ENCODE results near the gene RFC2.
A peak's percentile ranks its signal among the peaks of the same experiment; 100 is the strongest.

Gene RFC2

DNA sequence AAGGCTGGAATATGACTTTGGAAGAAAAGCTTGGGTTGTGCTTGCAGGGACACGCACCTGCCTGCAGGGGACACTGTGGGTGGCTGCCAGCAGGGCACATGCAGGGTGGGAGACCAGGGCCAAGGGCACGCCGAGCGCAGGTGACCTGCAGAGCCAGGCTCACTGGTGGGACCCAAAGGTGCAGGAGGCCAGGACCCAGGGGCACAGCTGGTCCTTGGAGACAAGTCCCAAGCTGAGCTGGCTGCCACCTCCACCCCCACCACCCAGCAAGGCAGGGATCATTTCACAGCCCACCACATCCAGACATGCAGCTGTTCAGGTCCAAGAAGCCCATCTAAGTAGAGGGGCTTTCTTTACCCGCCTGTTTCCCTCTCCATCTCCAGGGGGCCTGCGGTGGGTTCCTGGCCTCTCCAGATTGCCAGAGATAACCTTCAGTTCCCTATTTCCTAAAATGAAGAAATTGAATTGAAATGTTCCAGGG, 21.2 kb upstream of the RFC2 start:
- ChIA-PET POLR2A (interaction anchor here (0.8 kb wide), 1 partner anchor 21 kb away, joined by 3 read pairs; no protein-coding TSS in a partner anchor), CTCF (interaction anchor here (0.6 to 3.3 kb wide), 16 partner anchors 11 to 150 kb away, joined by 3 to 40 read pairs (median 4); partner anchors contain the start of gene CLIP2)
- no peaks in the 10 kb centered on the region for H3K9me3 ChIP-seq (ENCODE audit: control insufficient read depth, insufficient read depth, low read depth, low read length)
- 0 out of 2 replicates have a peak, but pooled peaks cover 2% of the 10 kb centered on the region for H3K4me1 ChIP-seq (ENCODE audit: control insufficient read depth, insufficient read depth, low read length)
- H3K4me3 ChIP-seq (ENCODE audit: low read depth, low read length), result no peak overlapping the region
- H3K36me3 ChIP-seq (ENCODE audit: control insufficient read depth in 2 of 2, insufficient read depth in 1 of 2, low read length in 2 of 2), result no peaks in the 10 kb centered on the region
- H3K27ac ChIP-seq (ENCODE audit: extremely low read depth, low read depth, low read length), result no peak overlapping the region
- no peak for TF ChIP-seq TRIM28 (IDR thresholded peaks at IDR 0.05; ENCODE audit: borderline replicate concordance, low read length)
- no peak for TF ChIP-seq ZNF114 (tag by site-specific recombination; IDR thresholded peaks at IDR 0.05)
- no peak for TF ChIP-seq ZNF175 (tag by site-specific recombination; IDR thresholded peaks at IDR 0.05)
- TF ChIP-seq ZNF654 (tag by site-specific recombination; IDR thresholded peaks at IDR 0.05; ENCODE audit: low read depth), result 0 out of 2 replicates have a peak, but pooled peaks have one; percentile 5
- no peak for TF ChIP-seq ZNF248 (tag by site-specific recombination; IDR thresholded peaks at IDR 0.05)
- TF ChIP-seq ZNF2 (tag by site-specific recombination; IDR thresholded peaks at IDR 0.05), result 0 out of 2 replicates have a peak, but pooled peaks have one; percentile 56
- 0 out of 2 replicates have a peak, but pooled peaks have one; percentile 11 for TF ChIP-seq GLIS1 (tag by site-specific recombination; IDR thresholded peaks at IDR 0.05)
- TF ChIP-seq ZFP69B (tag by site-specific recombination; IDR thresholded peaks at IDR 0.05), result no peak
- TF ChIP-seq, protein P1, sequence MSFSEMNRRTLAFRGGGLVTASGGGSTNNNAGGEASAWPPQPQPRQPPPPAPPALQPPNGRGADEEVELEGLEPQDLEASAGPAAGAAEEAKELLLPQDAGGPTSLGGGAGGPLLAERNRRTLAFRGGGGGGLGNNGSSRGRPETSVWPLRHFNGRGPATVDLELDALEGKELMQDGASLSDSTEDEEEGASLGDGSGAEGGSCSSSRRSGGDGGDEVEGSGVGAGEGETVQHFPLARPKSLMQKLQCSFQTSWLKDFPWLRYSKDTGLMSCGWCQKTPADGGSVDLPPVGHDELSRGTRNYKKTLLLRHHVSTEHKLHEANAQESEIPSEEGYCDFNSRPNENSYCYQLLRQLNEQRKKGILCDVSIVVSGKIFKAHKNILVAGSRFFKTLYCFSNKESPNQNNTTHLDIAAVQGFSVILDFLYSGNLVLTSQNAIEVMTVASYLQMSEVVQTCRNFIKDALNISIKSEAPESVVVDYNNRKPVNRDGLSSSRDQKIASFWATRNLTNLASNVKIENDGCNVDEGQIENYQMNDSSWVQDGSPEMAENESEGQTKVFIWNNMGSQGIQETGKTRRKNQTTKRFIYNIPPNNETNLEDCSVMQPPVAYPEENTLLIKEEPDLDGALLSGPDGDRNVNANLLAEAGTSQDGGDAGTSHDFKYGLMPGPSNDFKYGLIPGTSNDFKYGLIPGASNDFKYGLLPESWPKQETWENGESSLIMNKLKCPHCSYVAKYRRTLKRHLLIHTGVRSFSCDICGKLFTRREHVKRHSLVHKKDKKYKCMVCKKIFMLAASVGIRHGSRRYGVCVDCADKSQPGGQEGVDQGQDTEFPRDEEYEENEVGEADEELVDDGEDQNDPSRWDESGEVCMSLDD (tag by site-specific recombination; IDR thresholded peaks at IDR 0.05), result no peak
- TF ChIP-seq, protein P2, sequence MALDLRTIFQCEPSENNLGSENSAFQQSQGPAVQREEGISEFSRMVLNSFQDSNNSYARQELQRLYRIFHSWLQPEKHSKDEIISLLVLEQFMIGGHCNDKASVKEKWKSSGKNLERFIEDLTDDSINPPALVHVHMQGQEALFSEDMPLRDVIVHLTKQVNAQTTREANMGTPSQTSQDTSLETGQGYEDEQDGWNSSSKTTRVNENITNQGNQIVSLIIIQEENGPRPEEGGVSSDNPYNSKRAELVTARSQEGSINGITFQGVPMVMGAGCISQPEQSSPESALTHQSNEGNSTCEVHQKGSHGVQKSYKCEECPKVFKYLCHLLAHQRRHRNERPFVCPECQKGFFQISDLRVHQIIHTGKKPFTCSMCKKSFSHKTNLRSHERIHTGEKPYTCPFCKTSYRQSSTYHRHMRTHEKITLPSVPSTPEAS (tag by site-specific recombination; IDR thresholded peaks at IDR 0.05), result no peak
- no peak for TF ChIP-seq ZNF560 (tag by site-specific recombination; IDR thresholded peaks at IDR 0.05; ENCODE audit: borderline replicate concordance)
- TF ChIP-seq ZNF112 (tag by site-specific recombination; IDR thresholded peaks at IDR 0.05), result no peak
- no peak for TF ChIP-seq ZNF501 (tag by site-specific recombination; IDR thresholded peaks at IDR 0.05)
- no peak for TF ChIP-seq SALL2 (tag by site-specific recombination; IDR thresholded peaks at IDR 0.05; ENCODE audit: borderline replicate concordance)
- TF ChIP-seq ZBTB21 (tag by site-specific recombination; IDR thresholded peaks at IDR 0.05), result no peak
- no peak for TF ChIP-seq ZNF600 (tag by site-specific recombination; IDR thresholded peaks at IDR 0.05)
- no peak for TF ChIP-seq WT1 (tag by site-specific recombination; IDR thresholded peaks at IDR 0.05)
- TF ChIP-seq, protein P3, sequence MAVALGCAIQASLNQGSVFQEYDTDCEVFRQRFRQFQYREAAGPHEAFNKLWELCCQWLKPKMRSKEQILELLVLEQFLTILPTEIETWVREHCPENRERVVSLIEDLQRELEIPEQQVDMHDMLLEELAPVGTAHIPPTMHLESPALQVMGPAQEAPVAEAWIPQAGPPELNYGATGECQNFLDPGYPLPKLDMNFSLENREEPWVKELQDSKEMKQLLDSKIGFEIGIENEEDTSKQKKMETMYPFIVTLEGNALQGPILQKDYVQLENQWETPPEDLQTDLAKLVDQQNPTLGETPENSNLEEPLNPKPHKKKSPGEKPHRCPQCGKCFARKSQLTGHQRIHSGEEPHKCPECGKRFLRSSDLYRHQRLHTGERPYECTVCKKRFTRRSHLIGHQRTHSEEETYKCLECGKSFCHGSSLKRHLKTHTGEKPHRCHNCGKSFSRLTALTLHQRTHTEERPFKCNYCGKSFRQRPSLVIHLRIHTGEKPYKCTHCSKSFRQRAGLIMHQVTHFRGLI (tag by site-specific recombination; IDR thresholded peaks at IDR 0.05), result peak; percentile 26; the same call in 1 of the 2 replicates
- TF ChIP-seq SP7 (tag by site-specific recombination; IDR thresholded peaks at IDR 0.05), result no peak
- TF ChIP-seq, protein P4, sequence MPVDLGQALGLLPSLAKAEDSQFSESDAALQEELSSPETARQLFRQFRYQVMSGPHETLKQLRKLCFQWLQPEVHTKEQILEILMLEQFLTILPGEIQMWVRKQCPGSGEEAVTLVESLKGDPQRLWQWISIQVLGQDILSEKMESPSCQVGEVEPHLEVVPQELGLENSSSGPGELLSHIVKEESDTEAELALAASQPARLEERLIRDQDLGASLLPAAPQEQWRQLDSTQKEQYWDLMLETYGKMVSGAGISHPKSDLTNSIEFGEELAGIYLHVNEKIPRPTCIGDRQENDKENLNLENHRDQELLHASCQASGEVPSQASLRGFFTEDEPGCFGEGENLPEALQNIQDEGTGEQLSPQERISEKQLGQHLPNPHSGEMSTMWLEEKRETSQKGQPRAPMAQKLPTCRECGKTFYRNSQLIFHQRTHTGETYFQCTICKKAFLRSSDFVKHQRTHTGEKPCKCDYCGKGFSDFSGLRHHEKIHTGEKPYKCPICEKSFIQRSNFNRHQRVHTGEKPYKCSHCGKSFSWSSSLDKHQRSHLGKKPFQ (tag by site-specific recombination; IDR thresholded peaks at IDR 0.05), result no peak
- TF ChIP-seq ZNF585B (tag by site-specific recombination; IDR thresholded peaks at IDR 0.05), result no peak
- TF ChIP-seq, protein P5, sequence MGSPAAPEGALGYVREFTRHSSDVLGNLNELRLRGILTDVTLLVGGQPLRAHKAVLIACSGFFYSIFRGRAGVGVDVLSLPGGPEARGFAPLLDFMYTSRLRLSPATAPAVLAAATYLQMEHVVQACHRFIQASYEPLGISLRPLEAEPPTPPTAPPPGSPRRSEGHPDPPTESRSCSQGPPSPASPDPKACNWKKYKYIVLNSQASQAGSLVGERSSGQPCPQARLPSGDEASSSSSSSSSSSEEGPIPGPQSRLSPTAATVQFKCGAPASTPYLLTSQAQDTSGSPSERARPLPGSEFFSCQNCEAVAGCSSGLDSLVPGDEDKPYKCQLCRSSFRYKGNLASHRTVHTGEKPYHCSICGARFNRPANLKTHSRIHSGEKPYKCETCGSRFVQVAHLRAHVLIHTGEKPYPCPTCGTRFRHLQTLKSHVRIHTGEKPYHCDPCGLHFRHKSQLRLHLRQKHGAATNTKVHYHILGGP (tag by site-specific recombination; IDR thresholded peaks at IDR 0.05), result no peak
- TF ChIP-seq, protein P6, sequence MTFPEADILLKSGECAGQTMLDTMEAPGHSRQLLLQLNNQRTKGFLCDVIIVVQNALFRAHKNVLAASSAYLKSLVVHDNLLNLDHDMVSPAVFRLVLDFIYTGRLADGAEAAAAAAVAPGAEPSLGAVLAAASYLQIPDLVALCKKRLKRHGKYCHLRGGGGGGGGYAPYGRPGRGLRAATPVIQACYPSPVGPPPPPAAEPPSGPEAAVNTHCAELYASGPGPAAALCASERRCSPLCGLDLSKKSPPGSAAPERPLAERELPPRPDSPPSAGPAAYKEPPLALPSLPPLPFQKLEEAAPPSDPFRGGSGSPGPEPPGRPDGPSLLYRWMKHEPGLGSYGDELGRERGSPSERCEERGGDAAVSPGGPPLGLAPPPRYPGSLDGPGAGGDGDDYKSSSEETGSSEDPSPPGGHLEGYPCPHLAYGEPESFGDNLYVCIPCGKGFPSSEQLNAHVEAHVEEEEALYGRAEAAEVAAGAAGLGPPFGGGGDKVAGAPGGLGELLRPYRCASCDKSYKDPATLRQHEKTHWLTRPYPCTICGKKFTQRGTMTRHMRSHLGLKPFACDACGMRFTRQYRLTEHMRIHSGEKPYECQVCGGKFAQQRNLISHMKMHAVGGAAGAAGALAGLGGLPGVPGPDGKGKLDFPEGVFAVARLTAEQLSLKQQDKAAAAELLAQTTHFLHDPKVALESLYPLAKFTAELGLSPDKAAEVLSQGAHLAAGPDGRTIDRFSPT (tag by site-specific recombination; IDR thresholded peaks at IDR 0.05), result peak; percentile 51; the same call in 1 of the 2 replicates
- no peak for TF ChIP-seq KLF7 (tag by site-specific recombination; IDR thresholded peaks at IDR 0.05; ENCODE audit: borderline replicate concordance)
- TF ChIP-seq YY2 (tag by site-specific recombination; IDR thresholded peaks at IDR 0.05), result no peak
- no peak for TF ChIP-seq MYNN (tag by site-specific recombination; IDR thresholded peaks at IDR 0.05; ENCODE audit: borderline replicate concordance)
- TF ChIP-seq ZNF274 (IDR thresholded peaks at IDR 0.05; ENCODE audit: low read length), result no peak
- no peak for TF ChIP-seq ZNF274 (tag by site-specific recombination; IDR thresholded peaks at IDR 0.05; ENCODE audit: borderline replicate concordance)
- TF ChIP-seq ZIC2 (tag by site-specific recombination; IDR thresholded peaks at IDR 0.05), result peak; percentile 69
